Measurements from ENCODE around the gene OFD1. TPM values are rescaled to one million over a fixed set of nuclear protein-coding genes. Genes with fewer than 3 reads are reported as not detected.

The OFD1 gene
- total and polyA plus RNA-seq, 2 experiments from 2014 or later = 23.5 TPM

GRCh38 chrX:13711141-13711540 is 23.4 kb upstream of the OFD1 start:
- H3K36me3 ChIP-seq (replicated peaks; ENCODE audit: insufficient read depth, low read depth) = no peaks in the 10 kb centered on the region
- H3K4me1 ChIP-seq (ENCODE audit: insufficient read depth) = no peaks in the 10 kb centered on the region
- no peak for DNase-seq (ENCODE audit: low spot score)
- no peak overlapping the region for H2AFZ ChIP-seq
- TF ChIP-seq EZH2phosphoT487 (IDR thresholded peaks at IDR 0.05; ENCODE audit: low read depth, severe bottlenecking, unreplicated experiment) = no peak
- TF ChIP-seq CTCF (IDR thresholded peaks at IDR 0.05; ENCODE audit: poor library complexity) = no peak
- no peak for TF ChIP-seq EZH2 (IDR thresholded peaks at IDR 0.05; ENCODE audit: borderline replicate concordance)
- peaks cover 16% of the 10 kb centered on the region for H3K79me2 ChIP-seq
- no peaks in the 10 kb centered on the region for H3K27me3 ChIP-seq
- H3K27ac ChIP-seq = no peak overlapping the region
- H3K4me3 ChIP-seq = no peak overlapping the region
- WGBS (ENCODE audit: low lambda C conversion rate, missing lambda C conversion rate) = 57% methylated on average over 4 of the region's 4 CpGs
- peaks cover 5% of the 10 kb centered on the region for H4K20me1 ChIP-seq (ENCODE audit: insufficient read depth, poor library complexity, severe bottlenecking)
- H3K4me2 ChIP-seq = no peak overlapping the region
- H3K9me2 ChIP-seq (replicated peaks; ENCODE audit: insufficient read depth) = no peaks in the 10 kb centered on the region
- H3K9me3 ChIP-seq (ENCODE audit: low read depth) = no peaks in the 10 kb centered on the region

DNA sequence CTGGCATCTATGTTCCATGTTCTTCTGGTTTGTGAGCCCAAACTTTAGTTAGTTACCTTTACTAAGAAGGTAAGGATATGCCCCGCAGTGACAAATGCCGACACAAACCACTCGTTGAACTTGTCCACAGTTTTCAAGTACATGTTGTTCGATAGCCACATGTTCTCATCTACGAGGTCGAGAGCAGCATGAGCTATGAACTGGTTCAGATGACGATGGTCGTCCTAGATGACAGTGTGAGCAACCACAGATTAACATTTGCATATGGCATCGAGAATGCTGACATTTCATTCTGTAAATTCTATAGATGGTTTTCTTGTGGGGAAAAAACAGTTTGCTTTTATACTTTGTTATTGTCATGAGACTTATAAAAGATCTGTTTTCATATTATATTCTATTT is 18.1 kb upstream of the OFD1 start:
- 81% methylated on average over 9 of the region's 9 CpGs for WGBS (ENCODE audit: low lambda C conversion rate, missing lambda C conversion rate)
- no peak overlapping the region for H3K27ac ChIP-seq
- H3K4me2 ChIP-seq = no peak overlapping the region
- no peaks in the 10 kb centered on the region for H3K9me2 ChIP-seq (replicated peaks; ENCODE audit: insufficient read depth)
- DNase-seq (ENCODE audit: low spot score) = no peak
- peaks cover 23% of the 10 kb centered on the region for H3K79me2 ChIP-seq
- no peak for TF ChIP-seq EZH2 (IDR thresholded peaks at IDR 0.05; ENCODE audit: borderline replicate concordance)
- TF ChIP-seq EZH2phosphoT487 (IDR thresholded peaks at IDR 0.05; ENCODE audit: low read depth, severe bottlenecking, unreplicated experiment) = no peak
- TF ChIP-seq CTCF (IDR thresholded peaks at IDR 0.05; ENCODE audit: poor library complexity) = no peak
- no peak overlapping the region for H2AFZ ChIP-seq
- H3K9me3 ChIP-seq (ENCODE audit: low read depth) = no peaks in the 10 kb centered on the region
- no peaks in the 10 kb centered on the region for H3K36me3 ChIP-seq (replicated peaks; ENCODE audit: insufficient read depth, low read depth)
- peaks cover 3% of the 10 kb centered on the region for H3K4me1 ChIP-seq (ENCODE audit: insufficient read depth)
- no peaks in the 10 kb centered on the region for H3K27me3 ChIP-seq
- no peaks in the 10 kb centered on the region for H4K20me1 ChIP-seq (ENCODE audit: insufficient read depth, poor library complexity, severe bottlenecking)
- H3K4me3 ChIP-seq = no peak overlapping the region

- Histone ChIP-seq H3K4me1 (ENCODE audit: insufficient read depth) (peaks cover 7% of the 10 kb centered on the region), H3K27ac (no peak overlapping the region), H4K20me1 (ENCODE audit: insufficient read depth, poor library complexity, severe bottlenecking) (no peaks in the 10 kb centered on the region), H3K4me3 (no peak overlapping the region), H3K27me3 (no peaks in the 10 kb centered on the region), H3K4me2 (no peak overlapping the region), H3K9me2 (replicated peaks; ENCODE audit: insufficient read depth) (no peaks in the 10 kb centered on the region), H2AFZ (no peak overlapping the region), H3K9me3 (ENCODE audit: low read depth) (no peaks in the 10 kb centered on the region), H3K79me2 (peaks cover 21% of the 10 kb centered on the region), H3K36me3 (replicated peaks; ENCODE audit: insufficient read depth, low read depth) (no peaks in the 10 kb centered on the region)
- no peak for DNase-seq (ENCODE audit: low spot score)
- no peak for TF ChIP-seq EZH2phosphoT487 (IDR thresholded peaks at IDR 0.05; ENCODE audit: low read depth, severe bottlenecking, unreplicated experiment)
- no peak for TF ChIP-seq EZH2 (IDR thresholded peaks at IDR 0.05; ENCODE audit: borderline replicate concordance)
- TF ChIP-seq CTCF (IDR thresholded peaks at IDR 0.05; ENCODE audit: poor library complexity) = no peak
- 67% methylated on average over 6 of the region's 6 CpGs for WGBS (ENCODE audit: low lambda C conversion rate, missing lambda C conversion rate)
Measured at GRCh38 chrX:13716905-13717304, 17.6 kb upstream of the OFD1 start.

Data from hepatocyte (in vitro differentiated cells).